AG08395 (cell line): ENCODE data around the gene ZNF560.
"Not testable (repeated sequence)": the region's sequence is repeated elsewhere in the genome, so short reads cannot be mapped to it uniquely, and the experiment has no call there.

Experiments
- DNase-seq: peaks from one replicate; pipeline ENCODE4 v3.0.0; 2012; ENCODE audit warnings: mixed read lengths, low spot score

Gene ZNF560

GRCh38 chr19:9498183-9498902 lies at the start of gene ZNF560:
Gene ZNF560 (minus strand): TSS chr19:9498616. CDS start chr19:9475313, 23,303 bp downstream.
- DNase-seq: peak; percentile 36

- DNase-seq: no peak
Observed at GRCh38 chr19:9547870-9548269, 49.5 kb upstream of the ZNF560 start.

GRCh38 chr19:9541281-9541680 lies 42.9 kb upstream of the ZNF560 start:
- DNase-seq: not testable (repeated sequence)

- not testable (repeated sequence) for DNase-seq
Observed at GRCh38 chr19:9539921-9540320, 41.5 kb upstream of the ZNF560 start.

GRCh38 chr19:9539201-9539600 lies 40.8 kb upstream of the ZNF560 start:
- not testable (repeated sequence) for DNase-seq

- peak; percentile 92 for DNase-seq
Observed at GRCh38 chr19:9538183-9539058, 40.0 kb upstream of the ZNF560 start, which contains the start of gene ZNF426. Gene ZNF426 (minus strand): TSS chr19:9538645. CDS start chr19:9536232, 2,413 bp downstream.

GRCh38 chr19:9535934-9536333 lies 37.5 kb upstream of the ZNF560 start:
- no peak for DNase-seq

- DNase-seq: no peak
Observed at GRCh38 chr19:9531933-9532332, 33.5 kb upstream of the ZNF560 start.

GRCh38 chr19:9528757-9529336 lies 30.4 kb upstream of the ZNF560 start:
- DNase-seq: no peak

GRCh38 chr19:9523885-9524474 lies 25.6 kb upstream of the ZNF560 start:
- no peak for DNase-seq

- no peak for DNase-seq
Observed at GRCh38 chr19:9507285-9507684, 8.9 kb upstream of the ZNF560 start.

- no peak for DNase-seq
Observed at GRCh38 chr19:9500796-9501195, 2.4 kb upstream of the ZNF560 start.

- DNase-seq: no peak
Observed at GRCh38 chr19:9494096-9494495, 4.3 kb downstream of the ZNF560 start.

- DNase-seq: no peak
Observed at GRCh38 chr19:9487016-9487415, 11.4 kb downstream of the ZNF560 start.

GRCh38 chr19:9485140-9485539 lies 13.3 kb downstream of the ZNF560 start:
- no peak for DNase-seq

- DNase-seq: no peak
Observed at GRCh38 chr19:9474975-9475374, 23.4 kb downstream of the ZNF560 start.

- DNase-seq: no peak
Observed at GRCh38 chr19:9467161-9467560, 31.3 kb downstream of the ZNF560 start.

GRCh38 chr19:9461938-9462337 lies 36.5 kb downstream of the ZNF560 start:
- no peak for DNase-seq

GRCh38 chr19:9456018-9456689 lies 42.3 kb downstream of the ZNF560 start:
- DNase-seq: no peak

GRCh38 chr19:9453953-9454352 lies 44.5 kb downstream of the ZNF560 start:
- no peak for DNase-seq

GRCh38 chr19:9445037-9445436 lies 53.4 kb downstream of the ZNF560 start:
- DNase-seq: no peak

GRCh38 chr19:9436358-9436757 lies 62.1 kb downstream of the ZNF560 start:
- DNase-seq: no peak
